Cardiac muscle cell (in vitro differentiated cells and primary cell): ENCODE data around the gene C3orf38. TPM values are rescaled to one million over a fixed set of nuclear protein-coding genes. Genes with fewer than 3 reads are reported as not detected.
A peak's percentile ranks its signal among the peaks of the same experiment; 100 is the strongest.

Source experiments
- DNase-seq, 2 donors: peaks; one replicate each; pipeline versions ENCODE4 v3.0.0 to v3.0.0-alpha.2; 2010 to 2017; ENCODE audit warnings: low read depth in 1 of 2, low spot score in 1 of 2
- H3K27ac ChIP-seq: fragments of 200-600 bp; sonication (generic); 2 replicates; pipeline ENCODE4 v1.5.1; 2016
- H3K27me3 ChIP-seq: fragments of 200-600 bp; sonication (generic); 2 replicates; pipeline ENCODE4 v1.6.0; 2016; ENCODE audit warnings: control low read depth
- H3K36me3 ChIP-seq: fragments of 200-600 bp; sonication (generic); 2 replicates; pipeline ENCODE4 v1.5.1; 2016; ENCODE audit warnings: control low read depth
- H3K4me1 ChIP-seq: fragments of 200-600 bp; sonication (generic); 2 replicates; pipeline ENCODE4 v1.8.1; 2017; ENCODE audit warnings: low read depth, mild to moderate bottlenecking, mixed run types
- H3K4me3 ChIP-seq: fragments of 200-600 bp; sonication (generic); 2 replicates; pipeline ENCODE4 v1.5.1; 2016; ENCODE audit warnings: mild to moderate bottlenecking
- H3K9me3 ChIP-seq: fragments of 200-600 bp; sonication (generic); 2 replicates; pipeline ENCODE4 v1.5.1; 2017; ENCODE audit warnings: low read depth, mild to moderate bottlenecking, control low read depth
- polyA plus RNA-seq: library from polyadenylated mRNA; unstranded; fragments of >200 nt; fragmentation: Nextera tagmentation; extraction: Ambion mirVana; gene quantifications from 2 replicates; pipeline ENCODE4 v1.2.1, GENCODE V29; 2016
- total RNA-seq: library from RNA; depleted of rRNA; stranded (reverse); fragments of >200 nt; gene quantifications from 2 replicates; pipeline ENCODE4 v1.2.3, GENCODE V29; 2016
- TF ChIP-seq, protein P1 (sequence below): IDR thresholded peaks from 2 replicates; pipeline ENCODE4 v1.5.1; 2012; ENCODE audit warnings: low read depth, mild to moderate bottlenecking, low read length

Gene C3orf38
- 20.3 and 20.5 TPM in 2 replicates for total RNA-seq
- 22.3 and 26.6 TPM in 2 replicates for polyA plus RNA-seq

DNA sequence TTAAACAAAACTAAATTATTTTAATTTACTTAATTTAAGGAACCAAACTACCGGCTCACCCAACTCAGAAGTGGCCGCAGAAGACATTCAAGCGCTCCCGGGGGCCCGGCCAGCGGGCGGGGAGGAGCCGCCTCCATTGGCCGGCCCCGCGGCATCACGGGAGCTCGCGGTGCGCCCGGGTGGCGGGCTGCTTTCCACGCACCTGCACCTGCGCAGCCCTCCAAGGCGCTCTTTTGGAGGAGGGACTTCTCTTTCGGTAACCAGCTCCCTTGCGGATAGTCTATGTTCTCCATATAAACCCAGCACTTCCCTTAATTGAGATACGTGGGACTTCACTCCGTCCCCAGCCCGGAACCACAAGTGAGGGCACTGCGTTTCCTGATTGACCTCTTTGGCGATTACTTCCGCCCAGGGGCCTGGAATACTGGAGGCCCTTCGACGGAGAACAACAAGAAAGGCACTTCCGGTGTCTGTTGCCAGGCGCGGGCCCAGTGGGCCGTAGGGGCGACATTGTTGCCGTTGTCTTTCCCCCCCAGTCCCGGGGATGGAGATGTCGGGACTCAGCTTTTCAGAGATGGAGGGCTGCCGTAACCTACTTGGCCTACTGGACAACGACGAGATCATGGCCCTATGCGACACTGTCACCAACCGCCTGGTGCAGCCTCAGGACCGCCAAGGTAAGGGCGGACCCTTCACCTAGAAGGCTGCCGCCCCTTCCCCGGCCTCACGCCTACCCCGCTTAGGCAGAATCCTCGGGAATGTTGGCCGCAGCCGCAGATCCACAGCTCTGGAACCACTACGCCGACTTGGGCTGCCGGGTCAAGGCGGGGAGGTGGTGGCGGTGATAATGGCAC lies at the start of gene C3orf38:
Gene C3orf38, plus strand, starts transcription at position 451 of the 854 bp plus-strand sequence. Its CDS starts 94 bp downstream, at position 545.
- Histone ChIP-seq H3K4me3 (peak within 1 kb of the TSS; percentile 55), H3K36me3 (peaks cover 8% of the 10 kb centered on the region), H3K27ac (peak within 1 kb of the TSS; percentile 83), H3K4me1 (peaks cover 7% of the 10 kb centered on the region), H3K27me3 (no peaks in the 10 kb centered on the region), H3K9me3 (no peaks in the 10 kb centered on the region)
- TF ChIP-seq, protein P1, sequence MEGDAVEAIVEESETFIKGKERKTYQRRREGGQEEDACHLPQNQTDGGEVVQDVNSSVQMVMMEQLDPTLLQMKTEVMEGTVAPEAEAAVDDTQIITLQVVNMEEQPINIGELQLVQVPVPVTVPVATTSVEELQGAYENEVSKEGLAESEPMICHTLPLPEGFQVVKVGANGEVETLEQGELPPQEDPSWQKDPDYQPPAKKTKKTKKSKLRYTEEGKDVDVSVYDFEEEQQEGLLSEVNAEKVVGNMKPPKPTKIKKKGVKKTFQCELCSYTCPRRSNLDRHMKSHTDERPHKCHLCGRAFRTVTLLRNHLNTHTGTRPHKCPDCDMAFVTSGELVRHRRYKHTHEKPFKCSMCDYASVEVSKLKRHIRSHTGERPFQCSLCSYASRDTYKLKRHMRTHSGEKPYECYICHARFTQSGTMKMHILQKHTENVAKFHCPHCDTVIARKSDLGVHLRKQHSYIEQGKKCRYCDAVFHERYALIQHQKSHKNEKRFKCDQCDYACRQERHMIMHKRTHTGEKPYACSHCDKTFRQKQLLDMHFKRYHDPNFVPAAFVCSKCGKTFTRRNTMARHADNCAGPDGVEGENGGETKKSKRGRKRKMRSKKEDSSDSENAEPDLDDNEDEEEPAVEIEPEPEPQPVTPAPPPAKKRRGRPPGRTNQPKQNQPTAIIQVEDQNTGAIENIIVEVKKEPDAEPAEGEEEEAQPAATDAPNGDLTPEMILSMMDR = no peak
- DNase-seq = peak; percentile 91 to 94

DNA sequence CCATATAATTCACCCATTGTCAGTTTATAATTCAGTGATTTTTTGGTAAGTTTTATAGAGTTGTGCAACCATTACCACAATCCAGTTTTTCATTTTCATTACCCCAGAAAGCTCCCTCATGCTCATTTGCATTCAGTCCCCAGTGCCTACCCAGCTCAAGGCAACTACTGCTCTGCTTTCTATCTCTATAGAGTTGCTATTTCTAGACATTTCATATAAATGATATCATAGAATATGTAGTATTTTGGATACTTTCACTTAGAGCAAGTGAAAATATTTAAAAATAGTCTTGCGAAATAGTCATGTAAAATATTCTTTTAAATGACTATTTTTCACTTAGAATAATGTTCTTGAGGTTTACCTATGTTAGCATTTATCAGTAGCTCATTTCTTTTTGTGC lies 48.6 kb upstream of the C3orf38 start:
- TF ChIP-seq, protein P1 = no peak
- H3K9me3 ChIP-seq = no peaks in the 10 kb centered on the region
- no peaks in the 10 kb centered on the region for H3K36me3 ChIP-seq
- H3K27me3 ChIP-seq = no peaks in the 10 kb centered on the region
- DNase-seq = no peak
- no peak overlapping the region for H3K4me3 ChIP-seq
- no peaks in the 10 kb centered on the region for H3K4me1 ChIP-seq
- no peak overlapping the region for H3K27ac ChIP-seq

DNA sequence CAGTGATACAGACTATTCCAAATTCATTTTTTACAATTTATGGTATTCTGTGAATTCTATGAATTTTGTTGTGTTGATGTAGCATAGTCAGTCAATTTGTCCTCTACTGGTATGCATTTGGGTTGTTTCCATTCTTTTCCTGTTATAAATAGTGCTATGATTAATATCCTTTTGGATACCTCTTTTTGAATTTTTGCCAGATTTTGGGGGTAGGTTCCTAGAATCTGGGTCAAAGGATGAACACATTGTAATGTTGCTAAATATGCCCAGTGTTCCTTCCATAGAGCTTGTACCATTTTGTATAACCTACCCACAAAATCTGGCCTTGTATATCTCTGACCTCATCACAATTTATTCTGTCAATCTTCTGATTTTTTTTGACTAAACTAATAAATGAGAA lies 44.4 kb upstream of the C3orf38 start:
- H3K4me3 ChIP-seq = no peak overlapping the region
- no peaks in the 10 kb centered on the region for H3K4me1 ChIP-seq
- H3K27ac ChIP-seq = no peak overlapping the region
- DNase-seq = peak in 1 of 2 donors; percentile 46
- H3K36me3 ChIP-seq = no peaks in the 10 kb centered on the region
- H3K27me3 ChIP-seq = no peaks in the 10 kb centered on the region
- no peaks in the 10 kb centered on the region for H3K9me3 ChIP-seq
- TF ChIP-seq, protein P1 = no peak

DNA sequence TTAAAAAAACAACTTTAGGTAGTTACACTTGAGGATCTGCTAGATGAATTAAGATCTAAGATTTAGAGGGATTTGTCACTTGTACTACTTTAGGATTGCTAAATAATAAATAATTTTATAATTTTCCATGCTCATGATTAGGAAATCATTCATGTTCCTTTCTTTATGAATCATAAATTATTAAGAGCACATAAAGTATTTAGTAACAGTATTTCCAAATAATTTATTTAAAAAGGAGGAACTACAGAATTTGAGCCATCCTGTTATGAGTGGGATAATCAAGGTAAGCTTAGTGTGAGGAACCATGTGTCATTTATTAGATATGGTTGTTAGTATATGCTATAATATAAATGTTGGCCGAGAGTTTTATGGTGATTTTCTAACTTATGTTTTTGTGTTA lies 37.5 kb upstream of the C3orf38 start:
- Histone ChIP-seq H3K36me3 (peaks cover 10% of the 10 kb centered on the region), H3K27me3 (no peaks in the 10 kb centered on the region), H3K27ac (peak overlapping the region; percentile 52), H3K4me1 (peaks cover 6% of the 10 kb centered on the region), H3K9me3 (no peaks in the 10 kb centered on the region), H3K4me3 (no peak overlapping the region)
- TF ChIP-seq, protein P1 = no peak
- DNase-seq = no peak

DNA sequence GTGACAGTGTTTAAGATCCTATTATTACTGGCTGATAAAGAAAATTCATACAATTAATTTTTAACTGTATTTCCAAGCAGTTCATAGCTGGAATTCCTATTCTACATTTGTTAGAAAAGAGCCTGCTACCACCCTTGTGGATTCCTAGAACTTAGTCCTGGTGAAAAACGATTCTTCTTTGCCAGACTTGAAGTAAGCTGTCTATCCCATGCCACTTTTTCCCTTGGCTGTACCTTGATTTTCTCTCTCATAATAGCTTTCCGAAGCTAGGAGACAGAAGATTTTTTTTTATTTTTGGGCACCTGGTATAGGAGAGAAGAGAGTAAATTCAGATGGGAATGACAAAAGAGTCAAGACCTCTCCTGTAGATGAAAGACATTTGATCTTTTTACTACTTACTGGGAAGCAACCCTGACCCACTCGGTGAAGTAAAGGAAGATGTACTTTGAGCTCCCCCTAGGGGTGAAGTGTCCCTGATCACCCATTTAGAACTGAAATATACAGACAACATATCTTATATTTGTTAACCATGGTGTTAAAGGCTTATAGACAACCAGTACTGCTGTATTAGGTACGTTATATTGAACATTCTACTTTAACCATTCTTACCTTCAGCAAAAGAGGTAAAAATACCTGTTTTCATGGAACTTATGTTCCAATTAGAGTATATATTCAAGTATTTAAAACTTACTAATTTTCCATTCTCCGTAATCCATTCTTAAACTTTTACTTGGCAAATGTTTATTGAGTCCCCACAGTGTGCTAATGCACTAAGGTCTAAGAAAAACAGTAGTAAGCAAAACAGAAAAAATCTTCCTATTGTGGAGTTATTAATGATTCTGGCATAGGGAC lies 36.2 kb upstream of the C3orf38 start:
- peaks cover 10% of the 10 kb centered on the region for H3K36me3 ChIP-seq
- peak; percentile 81 to 82 for DNase-seq
- TF ChIP-seq, protein P1 = peak; percentile 78
- H3K9me3 ChIP-seq = no peaks in the 10 kb centered on the region
- no peaks in the 10 kb centered on the region for H3K27me3 ChIP-seq
- H3K4me1 ChIP-seq = peaks cover 6% of the 10 kb centered on the region
- H3K4me3 ChIP-seq = no peak overlapping the region
- peak overlapping the region; percentile 52 for H3K27ac ChIP-seq
